Activated CD8-positive, alpha-beta memory T cell treated with anti-CD3 and anti-CD28 coated beads, Interleukin-2, amount 50 U/mL, for 4 hours (primary cell): ENCODE measurements around the gene BPIFB1.
A peak's percentile ranks its signal among the peaks of the same experiment; 100 is the strongest.

Source experiments
- DNase-seq: peaks from one replicate; pipeline ENCODE4 v3.0.0-alpha.2; 2020

BPIFB1 gene

DNA sequence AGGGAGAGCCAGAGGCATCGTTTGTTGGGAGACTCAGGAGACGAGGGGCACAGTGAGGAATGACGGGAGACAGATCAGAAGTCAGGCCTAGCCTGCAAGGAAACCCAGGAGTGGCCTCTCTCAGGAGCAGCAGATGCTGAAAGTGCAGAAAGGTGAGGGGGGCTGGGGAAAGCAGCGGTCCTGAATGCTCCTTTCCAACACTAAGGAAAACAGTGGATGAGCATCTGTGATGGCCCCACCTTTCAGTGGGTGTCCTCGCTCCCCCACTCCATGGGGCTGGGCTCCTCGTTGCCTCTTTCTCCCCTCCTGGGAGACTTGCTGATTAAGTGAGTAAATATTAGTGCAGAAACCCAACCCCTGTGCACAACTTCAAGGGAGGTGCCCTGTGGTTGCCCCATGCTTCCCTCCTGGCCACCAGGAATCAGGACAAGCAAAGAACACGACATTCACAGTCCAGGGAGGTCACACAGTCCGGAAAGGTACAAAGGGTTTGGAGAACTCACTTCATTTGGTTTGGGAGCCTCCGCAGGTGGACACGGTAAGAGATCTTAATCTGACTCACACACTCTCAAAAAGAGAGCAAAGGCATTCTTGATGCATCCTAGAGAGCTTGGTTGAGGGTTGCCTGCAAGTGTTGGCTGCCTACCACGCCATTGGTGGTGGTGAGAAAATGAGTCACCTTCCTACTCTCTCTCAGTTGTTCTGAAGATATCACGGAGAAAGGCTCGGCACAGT lies 9.7 kb upstream of the BPIFB1 start:
- DNase-seq, result no peak

DNA sequence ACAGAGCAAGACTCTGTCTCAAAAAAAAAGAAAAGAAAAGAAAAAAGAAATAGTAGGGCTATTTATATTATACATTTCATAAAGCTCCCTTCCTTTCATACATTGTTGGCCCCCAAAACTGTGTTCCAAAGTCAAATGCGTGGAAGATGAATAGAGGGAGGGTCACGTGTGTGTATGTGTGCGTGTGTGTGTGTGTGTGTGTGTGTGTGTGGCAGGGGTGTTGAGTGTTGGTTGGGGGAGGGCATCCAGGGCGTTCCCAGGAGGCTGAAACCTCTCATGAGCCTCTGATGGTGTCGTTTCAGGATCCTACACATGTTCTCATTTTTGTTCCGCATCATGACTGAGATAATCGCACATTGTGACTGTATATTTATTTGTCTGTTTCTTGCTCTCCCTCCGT lies 7.8 kb upstream of the BPIFB1 start:
- no peak for DNase-seq

DNA sequence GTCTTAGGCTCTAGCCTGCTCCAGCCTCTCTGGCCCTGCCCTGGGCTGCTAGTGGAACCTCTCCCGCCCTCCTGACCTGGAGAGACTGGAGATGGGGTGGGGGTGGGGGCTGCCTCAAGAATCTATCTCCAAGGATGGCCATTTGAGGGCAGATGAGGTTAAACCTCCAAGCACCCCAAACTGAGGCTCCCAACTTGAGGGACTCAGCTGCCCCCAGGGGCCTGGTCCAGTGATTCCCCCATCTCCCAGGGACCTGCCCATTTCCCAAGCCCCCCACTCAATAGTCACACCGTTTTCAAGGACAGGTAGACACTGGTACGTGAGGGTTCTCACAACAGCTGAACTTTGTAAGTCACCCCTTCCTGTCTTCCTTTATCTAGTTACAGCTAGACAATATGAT lies 7.1 kb upstream of the BPIFB1 start:
- DNase-seq, result no peak

DNA sequence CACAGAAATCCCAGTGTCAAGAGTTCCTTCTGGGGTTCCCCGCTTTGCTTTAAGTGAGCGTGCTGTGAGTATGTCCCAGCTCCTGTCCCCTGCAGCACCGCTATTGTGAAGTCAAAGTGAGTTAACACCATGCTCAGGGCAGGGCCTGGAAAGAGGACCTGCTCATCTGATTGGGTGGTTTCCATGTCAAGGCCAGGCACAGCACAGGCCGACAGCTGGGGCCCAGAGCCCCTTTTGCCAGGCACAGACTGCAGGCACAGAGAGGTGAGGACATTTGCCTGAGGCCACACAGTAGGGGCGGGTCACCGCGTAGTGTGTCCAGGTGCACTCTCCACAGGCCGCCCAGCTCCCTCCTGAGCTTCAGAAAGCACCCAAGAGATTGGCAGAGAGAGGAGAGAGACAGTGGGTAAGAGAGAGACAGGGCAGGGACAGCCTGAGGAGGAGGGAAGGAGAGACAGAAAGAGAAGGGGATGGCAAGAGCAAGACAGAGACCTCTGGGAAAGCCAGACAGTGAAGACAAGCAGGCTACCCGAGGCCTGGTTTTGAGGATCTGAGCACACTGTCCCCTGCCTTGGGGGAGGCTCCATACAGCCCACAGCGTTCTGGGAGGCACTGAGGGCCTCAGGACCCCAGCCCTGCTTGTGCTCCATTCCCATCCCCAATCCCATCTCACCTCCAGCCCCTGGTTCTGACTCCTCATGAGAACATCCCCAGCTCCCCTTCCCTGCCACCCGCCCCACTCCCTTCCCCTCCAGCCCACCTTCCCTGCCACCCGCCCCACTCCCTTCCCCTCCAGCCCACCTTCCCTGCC lies 6.5 kb upstream of the BPIFB1 start:
- DNase-seq, result no peak

DNA sequence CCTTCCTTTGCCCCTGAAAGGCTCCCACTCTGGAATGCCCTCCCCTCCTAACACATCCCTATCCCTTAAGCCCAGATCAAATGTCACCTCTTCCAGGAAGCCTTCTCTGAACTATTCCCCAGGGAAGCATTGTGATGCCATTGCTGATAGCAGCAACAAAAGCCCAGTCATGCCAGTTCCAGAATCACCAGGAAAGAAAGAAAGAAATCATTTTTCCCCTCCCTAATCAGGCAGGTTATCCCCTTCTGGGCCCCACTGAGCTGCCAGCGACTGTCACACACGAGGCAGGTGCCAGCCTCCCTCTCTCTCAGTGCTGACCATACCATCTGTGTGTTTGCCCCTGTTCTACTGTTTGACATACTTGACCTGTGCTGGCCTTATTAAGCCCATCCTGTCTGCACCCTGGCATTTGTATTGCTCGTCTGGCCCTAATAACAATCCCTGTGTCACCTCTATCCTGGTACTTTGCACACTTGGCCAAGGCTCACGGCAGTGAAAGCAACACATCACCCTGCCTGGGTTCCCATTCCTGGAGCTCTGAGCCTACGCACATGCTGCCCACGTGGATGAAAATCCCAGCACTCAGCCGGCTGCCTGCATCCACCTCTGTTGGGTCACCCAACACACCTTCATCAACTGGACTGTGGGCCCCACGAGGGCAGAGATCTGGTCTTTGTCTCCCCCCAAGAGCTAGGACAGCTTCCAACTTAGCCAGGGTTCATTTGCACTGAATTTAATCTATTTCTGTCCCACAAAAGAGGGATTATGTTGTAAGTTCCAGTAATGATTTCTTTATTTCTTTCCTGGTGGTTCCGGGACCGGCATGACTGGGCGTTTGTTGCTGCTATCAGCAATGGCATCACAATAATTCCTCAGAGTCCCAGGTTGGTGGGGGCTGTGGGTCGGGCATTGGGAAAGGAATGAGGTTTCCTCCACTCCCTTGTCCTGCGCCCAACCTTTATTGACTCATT lies 5.3 kb upstream of the BPIFB1 start:
- no peak for DNase-seq

DNA sequence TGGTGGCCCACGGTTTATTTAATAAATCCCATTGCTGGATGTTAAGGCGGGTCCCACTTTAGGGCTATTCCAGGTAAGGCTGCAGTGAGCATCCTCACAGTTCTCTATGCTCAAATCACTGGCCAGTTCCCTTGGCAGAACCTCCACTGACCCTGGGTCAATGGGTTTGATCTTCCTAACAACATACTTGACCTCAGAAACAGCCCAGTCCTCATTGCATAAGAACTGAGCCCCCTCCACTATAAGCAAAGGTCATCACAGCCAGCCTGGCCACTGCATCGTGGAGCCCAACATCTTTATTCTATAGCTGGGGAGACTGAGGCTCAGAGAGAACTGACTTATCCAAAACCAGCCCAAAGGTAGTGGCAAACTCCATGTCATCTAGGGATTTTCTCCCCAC lies 4.3 kb upstream of the BPIFB1 start:
- DNase-seq, result no peak

DNA sequence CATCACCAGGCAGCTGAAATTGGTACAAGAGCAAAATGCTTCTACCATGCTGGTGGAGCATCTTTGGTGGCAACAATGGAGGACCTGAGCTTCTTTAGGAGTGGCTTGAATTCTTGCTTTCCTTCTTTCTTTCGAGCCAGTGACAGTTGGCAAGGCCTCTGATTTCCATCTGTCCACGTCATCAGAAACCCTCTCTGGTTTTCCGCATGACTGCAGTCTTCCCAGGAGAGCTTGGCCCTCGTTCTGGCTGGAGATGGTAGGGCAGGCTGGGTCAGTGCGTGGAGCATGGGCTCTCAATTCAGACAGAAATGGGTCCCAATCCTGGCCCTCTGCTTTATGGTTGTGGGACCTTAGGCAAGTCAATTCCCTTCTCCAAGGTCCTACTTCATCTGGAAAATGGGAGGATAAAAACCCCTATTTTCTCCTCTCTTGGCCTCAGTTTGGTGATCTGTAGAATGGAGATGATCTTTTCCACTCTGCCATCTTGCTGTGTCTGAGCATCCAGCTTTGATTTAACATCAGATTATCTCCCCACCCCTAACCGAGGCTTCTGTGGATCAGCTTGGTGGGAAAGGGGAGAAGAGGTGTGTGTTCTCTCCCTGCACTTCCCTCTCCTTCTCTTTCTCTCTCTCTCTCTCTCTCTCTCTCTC lies 3.6 kb upstream of the BPIFB1 start:
- DNase-seq, result no peak

DNA sequence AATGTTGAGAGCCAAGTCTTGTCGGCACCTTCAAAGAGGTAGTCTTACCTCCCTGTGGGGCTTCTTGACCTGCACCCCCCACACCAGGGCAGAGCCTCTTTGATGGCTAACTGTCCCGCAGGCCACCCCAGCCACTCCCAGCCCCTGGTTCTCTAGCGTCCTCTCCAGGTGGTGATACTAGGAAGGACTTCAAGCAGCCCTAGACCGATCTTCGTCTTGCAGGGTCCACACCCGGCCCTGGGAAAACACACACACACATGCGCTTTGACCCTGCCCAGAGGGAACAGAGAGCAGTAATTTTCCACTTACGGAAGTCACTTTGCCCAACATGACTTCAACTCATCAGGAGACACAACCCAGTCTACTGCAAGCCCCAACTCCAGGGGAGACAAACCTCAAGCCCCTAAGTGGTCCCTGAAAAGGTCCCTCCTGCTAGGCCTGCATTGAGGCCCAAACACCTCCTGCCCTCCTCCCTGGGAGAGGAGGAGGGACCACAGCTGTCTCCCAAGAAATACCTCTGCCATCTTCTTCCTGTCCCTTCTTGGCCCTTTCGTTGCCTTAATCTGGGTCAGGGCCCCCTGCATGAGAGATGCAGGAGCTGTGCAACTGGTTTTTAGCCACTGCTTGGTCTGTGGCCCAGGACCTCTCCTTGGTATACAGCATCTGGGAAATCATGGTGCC lies 2.9 kb upstream of the BPIFB1 start:
- DNase-seq, result no peak

DNA sequence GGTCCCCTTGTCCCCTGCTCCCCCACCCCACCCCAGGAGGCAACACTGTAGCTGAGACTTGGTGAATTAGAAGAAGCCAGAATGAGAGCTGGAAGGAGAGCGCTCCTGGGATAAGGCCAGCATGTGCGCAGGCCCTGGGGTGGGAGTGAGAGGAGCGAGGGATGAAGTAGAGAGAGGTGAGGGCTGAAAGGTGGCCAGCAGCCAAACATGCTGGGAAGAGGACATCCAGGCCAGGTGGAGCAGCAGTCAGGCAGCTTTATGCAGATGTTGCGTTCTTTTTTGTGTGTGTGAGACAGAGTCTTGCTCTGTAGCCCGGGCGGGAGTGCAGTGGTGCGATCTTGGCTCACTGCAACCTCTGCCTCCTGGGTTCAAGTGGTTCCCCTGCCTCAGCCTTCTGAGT lies 2.2 kb upstream of the BPIFB1 start:
- no peak for DNase-seq

DNA sequence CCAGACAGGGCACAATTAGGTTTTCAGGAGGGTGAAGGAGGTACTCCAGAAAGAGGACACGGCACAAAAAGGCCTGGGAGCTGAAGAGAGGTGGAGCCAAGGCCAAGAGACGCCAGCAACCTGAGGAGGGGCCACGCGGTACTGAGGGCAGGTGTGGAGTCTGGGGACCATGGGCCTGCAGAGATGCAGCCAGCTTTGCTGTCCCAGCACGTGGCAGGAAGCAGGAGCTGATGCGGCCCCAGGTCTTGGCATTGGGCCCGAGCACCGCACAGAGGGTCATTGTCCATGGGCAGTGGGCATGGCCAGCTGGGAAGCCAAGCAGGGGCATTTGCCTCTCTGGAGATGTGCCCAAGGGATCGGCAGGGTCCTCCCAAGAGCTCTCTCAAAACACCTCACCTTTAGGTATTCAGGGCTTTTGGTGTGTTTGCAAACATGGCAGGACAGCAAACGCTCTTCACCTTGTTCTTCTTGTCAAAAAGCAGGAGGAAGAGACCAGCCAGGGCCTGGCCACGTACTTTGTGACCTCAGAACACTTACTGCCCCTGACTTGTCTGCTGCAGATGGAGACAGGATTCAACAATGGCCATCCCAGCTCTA lies 1.4 kb upstream of the BPIFB1 start:
- no peak for DNase-seq

DNA sequence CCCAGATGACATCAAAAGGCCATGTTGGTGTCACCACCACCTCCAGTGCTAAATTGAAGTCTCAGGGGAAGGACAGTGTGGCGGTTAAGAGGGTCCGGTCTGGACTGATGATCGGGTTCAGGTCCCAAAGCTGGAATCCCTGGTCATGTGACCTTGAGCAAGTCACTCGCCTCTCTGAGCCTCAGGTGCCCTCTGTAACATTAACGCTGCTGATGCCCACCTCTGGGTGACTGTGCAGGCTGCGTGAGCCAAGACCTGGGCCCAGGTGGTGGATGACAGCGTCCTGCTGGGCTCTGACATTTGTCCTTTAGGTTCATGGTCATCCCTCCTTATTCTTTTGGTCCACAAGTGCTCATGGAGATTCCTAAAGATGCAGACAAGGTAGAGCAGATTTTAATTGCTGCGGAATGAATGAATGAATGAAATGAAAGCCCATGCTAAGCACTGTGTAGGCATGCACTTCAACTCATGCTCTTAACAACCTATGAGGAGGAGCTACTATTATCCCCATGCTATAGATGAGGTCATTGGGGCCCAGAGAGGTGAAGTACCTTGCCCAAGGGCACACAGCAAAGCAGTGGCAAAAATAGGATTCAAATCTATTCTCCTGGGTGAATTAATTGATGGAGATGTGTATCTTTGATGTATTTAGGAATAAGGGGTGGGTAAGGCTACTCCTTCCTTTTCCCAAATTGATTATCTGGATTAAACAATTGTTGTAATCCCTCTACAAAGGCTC lies 649 bp upstream of the BPIFB1 start:
- DNase-seq, result no peak

DNA sequence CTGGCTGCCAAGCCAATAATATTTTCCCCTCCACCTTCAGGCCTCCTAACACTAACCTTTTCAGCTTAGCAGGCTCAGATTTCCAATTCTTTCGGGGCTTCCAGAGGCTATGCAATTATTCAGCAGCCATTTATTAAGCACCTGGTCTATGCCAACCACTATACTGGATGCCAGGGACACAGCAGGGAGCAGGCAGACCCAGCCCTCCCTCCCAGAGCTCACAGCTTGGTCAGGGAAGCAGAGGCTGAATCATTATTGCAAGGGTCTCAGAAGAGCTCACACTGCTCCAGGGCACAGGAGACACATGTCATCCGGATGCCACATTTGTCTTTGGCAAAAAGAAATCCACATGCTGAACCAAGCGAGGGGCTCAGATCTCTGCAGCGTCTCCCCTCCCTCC lies 1.3 kb downstream of the BPIFB1 start:
- DNase-seq, result no peak

DNA sequence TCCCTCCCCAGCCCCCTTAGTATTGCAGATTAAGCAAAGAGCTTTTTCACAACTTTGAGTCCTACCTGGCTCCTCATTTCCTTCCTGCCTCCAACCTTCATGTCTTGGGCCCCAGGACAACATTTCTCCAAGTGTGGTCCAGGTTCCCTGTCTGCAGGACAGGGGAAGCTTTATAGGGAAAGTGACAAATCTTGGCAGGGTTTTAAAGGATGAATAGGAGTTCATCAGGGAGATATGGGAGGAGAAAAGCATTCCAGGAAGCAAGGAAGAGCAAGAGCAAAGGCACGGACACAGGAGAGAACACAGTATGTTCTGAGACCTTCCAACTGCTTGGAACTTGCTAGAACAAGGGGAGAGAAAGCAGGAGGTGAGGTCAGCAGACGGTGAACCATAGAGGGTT lies 1.9 kb downstream of the BPIFB1 start:
- DNase-seq, result no peak

DNA sequence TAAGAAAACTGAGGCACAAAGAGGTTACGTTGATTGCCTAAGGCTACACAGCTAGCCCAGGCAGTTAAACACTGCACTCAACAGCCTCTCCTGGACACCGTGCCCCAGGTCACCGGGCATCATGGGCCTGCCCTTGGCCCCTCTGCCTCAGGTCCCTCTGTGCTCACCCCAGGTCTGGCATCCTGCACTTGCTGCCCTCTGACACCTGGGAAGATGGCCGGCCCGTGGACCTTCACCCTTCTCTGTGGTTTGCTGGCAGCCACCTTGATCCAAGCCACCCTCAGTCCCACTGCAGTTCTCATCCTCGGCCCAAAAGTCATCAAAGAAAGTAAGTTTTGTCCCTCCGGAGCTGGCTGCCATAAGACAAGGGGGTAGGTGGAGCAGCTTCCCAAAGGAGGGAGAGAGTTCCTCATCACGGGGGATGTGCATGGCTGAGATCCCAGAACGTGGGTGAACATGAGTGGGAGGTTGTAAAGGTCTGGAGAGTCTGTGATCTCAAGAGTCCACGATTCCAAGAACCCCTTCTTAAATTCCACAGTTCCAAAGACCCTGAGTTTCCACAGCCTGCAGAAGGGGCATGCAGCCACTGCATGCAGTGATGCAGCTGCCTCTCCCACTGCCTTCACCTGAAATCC lies 3.0 kb downstream of the BPIFB1 start:
- no peak for DNase-seq

DNA sequence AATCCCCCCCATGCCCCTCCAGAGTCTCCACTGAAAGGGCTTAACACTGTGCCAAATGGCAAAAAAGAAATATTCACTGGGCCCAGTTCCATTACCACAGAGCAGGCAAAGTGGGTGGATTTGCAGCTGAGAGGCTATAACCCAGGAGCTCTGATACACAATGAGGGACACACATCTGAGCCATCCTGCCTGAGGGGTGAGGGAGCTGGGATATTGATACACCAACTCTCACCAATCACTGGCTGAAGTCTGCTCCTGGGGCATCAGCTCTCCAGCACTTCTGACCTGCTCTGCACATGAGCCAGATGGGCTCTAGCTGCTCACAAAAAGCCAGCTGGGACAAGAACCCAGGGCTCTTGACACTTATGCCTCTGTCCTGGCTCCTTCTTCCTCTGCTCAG lies 4.9 kb downstream of the BPIFB1 start:
- no peak for DNase-seq

DNA sequence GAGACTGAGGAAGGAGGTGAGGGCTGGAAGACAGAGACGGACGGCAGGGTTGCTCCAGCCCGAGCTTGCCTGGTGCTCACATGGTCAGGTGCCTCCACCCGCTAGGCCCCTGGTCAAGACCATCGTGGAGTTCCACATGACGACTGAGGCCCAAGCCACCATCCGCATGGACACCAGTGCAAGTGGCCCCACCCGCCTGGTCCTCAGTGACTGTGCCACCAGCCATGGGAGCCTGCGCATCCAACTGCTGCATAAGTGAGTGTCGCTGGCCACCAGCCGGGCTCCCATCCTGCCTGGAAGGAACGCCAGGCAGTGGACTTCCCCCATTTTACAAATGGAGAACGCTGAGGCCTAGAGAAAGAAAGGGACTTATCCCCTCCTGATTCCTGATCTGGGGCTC lies 7.8 kb downstream of the BPIFB1 start:
- no peak for DNase-seq

DNA sequence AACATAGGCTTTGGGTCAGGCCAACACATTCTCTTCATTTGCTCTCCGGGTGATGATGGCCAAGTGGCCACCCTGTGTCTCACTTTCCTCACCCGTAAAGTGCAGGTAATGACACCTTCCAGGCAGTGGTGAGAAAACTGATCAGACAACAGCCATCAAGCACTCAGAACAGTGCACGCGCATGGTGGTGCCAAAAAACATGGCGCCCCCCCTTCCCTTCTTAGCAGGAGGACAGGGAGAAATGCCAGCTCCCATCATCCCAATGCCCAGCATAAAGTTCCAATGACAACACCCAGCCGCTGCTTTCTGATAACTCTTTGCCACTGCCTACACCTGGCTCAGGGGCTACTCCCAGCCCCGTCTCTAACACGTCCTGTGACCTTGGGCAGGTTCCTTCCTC lies 8.4 kb downstream of the BPIFB1 start:
- no peak for DNase-seq

DNA sequence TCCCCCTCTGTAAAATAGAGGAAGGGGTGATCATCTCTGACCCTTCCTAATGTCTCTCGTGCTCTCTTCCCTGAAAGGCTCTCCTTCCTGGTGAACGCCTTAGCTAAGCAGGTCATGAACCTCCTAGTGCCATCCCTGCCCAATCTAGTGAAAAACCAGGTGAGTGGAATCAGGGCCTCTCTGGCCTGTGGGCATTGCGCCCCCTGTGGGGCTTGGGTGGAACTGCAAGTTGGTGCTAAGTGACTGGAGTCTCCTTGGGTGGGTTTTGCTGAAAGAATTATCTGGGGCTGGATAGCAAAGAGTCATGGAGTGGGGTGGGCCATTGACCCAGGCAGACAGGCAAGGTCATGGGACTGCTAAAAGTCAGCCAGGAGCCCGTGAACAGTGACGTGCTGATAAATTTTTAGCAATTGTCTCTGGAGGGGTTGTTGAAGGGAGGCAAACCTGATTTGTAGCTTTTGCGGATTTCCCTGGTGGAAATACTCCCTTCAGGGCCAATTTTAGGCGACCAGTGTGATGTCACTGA lies 8.9 kb downstream of the BPIFB1 start:
- peak; percentile 73 for DNase-seq

DNA sequence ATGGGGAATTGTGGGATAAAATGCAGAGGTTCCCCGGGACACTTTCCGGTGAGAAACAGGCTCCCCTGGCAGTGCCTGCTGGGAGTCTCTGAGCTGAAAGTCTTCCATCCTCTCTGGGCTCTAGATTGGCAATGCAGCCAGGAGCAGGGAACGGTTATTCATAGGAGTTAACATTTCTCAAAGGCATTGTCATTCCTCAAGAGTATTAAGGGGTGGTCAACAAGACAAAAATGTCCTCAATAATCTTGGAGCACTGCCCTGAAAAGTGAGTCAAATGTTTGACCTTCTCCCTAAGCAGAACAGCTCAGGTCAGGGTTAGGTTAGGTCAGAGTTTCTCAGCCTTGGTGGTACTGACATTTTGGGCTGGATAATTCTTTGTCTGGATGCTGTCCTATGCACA lies 13.2 kb downstream of the BPIFB1 start:
- DNase-seq, result no peak

DNA sequence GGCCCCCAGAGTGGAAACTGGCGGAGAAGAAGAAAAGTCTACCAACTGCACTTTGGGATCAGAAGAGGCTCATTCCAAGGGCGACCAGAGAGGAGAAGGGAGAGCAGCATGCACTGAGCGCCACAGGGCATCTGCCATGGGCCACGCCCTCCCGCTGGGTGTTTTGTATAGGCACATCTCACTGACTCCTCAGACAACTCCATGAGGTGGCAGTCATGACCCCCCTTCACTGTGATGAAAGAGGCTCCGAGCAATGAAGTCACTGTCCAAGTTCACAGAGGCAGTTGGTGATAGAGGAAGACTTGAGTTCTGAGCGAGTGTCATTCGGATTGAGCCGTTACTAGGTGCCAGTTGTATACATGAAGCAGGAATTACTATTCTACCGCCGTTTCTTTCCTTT lies 15.4 kb downstream of the BPIFB1 start:
- no peak for DNase-seq
